Measurements from ENCODE around the gene CCDC172. TPM values are rescaled to one million over a fixed set of nuclear protein-coding genes. Genes with fewer than 3 reads are reported as not detected.
A peak's percentile ranks its signal among the peaks of the same experiment; 100 is the strongest.

Gene CCDC172, protein sequence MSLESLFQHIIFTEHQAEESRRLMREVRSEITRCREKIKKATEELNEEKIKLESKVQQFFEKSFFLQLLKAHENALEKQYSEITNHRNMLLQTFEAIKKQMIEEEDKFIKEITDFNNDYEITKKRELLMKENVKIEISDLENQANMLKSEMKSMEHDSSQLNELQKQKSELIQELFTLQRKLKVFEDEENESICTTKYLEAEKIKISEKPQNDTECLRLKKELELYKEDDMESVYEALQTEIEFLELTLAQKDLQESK
- polyA plus RNA-seq (2013, experiment 1 of 2), result not detected
- polyA plus RNA-seq (2013, experiment 2 of 2), result not detected

DNA sequence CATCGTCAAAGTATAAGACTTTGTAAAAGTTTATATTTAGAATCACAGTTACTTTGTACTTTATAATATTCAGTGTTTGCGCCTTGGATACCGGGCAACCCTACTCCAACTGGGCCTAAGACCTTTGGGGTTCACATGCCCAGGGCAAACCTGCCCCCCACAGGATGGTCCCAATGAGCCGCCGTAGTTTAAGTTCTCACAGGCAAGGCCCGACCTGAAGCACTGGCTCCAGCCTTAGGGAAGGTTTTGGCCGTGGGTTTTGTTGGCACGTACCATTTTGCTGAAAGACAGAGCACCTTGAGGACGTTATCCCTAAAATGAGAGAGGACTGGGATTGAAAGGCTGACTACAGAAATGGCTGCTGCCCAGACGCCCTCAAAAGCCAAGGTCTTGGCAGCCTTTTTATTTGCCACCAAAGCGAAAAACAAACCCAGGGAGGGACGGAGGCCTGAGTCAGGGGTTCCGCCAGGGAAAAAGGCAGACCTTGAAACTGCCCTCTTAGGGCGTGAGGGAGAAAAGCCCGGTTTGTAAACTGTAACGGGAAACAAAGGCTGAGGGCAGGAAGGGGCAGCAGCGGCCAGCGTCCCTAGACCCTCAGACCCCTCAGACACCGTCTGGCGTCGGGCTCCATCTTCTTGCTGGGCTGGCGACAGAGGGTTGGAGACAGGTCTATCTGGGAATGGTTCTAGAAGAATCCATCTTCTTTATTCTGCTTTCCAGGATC lies at the start of gene CCDC172:
TSS of gene CCDC172 (plus strand) at position 222 of the 724 bp plus-strand sequence. CDS start 564 bp downstream, outside the sequence.
- H3K9me3 ChIP-seq (ENCODE audit: control insufficient read depth, low read length), result no peaks in the 10 kb centered on the region
- WGBS, 2 experiments (ENCODE audit: insufficient coverage in 2 of 2), result 87 to 89% methylated on average over 11 to 14 of the region's 22 CpGs
- H3K4me3 ChIP-seq (ENCODE audit: extremely low read depth, insufficient read depth, low read length, poor library complexity, severe bottlenecking), result no peak within 1 kb of the TSS
- H3K4me1 ChIP-seq (ENCODE audit: control insufficient read depth, insufficient read depth, low read length, poor library complexity, severe bottlenecking), result no peaks in the 10 kb centered on the region
- H3K36me3 ChIP-seq (ENCODE audit: control insufficient read depth, insufficient read depth, low read length), result no peaks in the 10 kb centered on the region
- H3K27ac ChIP-seq (ENCODE audit: low read depth, low read length, severe bottlenecking), result no peak within 1 kb of the TSS

DNA sequence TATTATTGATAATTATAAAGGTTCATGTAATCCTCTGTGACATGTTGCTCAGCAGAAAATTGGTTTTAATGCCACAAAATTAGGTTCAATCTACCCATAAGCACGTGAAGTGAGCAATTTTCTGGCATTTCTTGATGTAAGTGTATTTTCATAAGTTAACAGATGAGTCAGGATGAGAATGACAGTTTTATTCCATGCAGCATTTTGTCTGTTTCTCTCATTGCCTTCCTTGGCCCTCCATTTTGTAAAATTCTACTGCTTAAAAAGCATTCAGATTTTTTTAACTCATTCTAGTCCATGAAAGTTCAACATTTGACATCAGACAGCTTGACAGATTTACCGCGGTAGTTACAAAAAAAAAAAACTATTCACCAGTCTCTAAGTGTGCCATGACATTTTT lies 47.3 kb upstream of the CCDC172 start:
- 97 to 100% methylated on average over 2 of the region's 3 CpGs for WGBS, 2 experiments (ENCODE audit: insufficient coverage in 2 of 2)
- Histone ChIP-seq H3K9me3 (ENCODE audit: control insufficient read depth, low read length) (peaks cover 5% of the 10 kb centered on the region), H3K36me3 (ENCODE audit: control insufficient read depth, insufficient read depth, low read length) (no peaks in the 10 kb centered on the region), H3K4me3 (ENCODE audit: extremely low read depth, insufficient read depth, low read length, poor library complexity, severe bottlenecking) (no peak overlapping the region), H3K4me1 (ENCODE audit: control insufficient read depth, insufficient read depth, low read length, poor library complexity, severe bottlenecking) (peaks cover 14% of the 10 kb centered on the region), H3K27ac (ENCODE audit: low read depth, low read length, severe bottlenecking) (no peak overlapping the region)

DNA sequence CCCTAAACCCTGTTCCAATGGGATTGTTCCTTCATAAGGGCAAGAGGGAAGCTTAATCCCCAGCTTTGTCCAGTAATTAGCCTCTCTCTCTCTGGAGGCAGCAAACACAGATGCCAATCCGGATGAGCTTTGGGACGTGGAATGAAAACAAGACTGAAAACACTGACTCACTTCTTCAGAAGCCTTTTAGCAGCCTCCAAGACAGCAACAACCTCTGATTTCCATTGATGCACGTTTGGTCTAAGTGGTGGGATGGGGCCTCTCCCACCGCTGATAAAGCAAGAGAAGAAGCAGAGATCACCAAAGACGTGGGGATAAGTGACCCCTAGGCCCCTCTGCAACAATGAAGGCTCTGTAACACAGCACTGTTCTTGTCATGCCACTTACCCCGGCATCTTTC lies 45.4 kb upstream of the CCDC172 start:
- H3K27ac ChIP-seq (ENCODE audit: low read depth, low read length, severe bottlenecking), result peak overlapping the region; percentile 82
- H3K36me3 ChIP-seq (ENCODE audit: control insufficient read depth, insufficient read depth, low read length), result no peaks in the 10 kb centered on the region
- H3K9me3 ChIP-seq (ENCODE audit: control insufficient read depth, low read length), result peaks cover 5% of the 10 kb centered on the region
- H3K4me1 ChIP-seq (ENCODE audit: control insufficient read depth, insufficient read depth, low read length, poor library complexity, severe bottlenecking), result peaks cover 10% of the 10 kb centered on the region
- 46 to 74% methylated on average over 3 to 4 of the region's 6 CpGs for WGBS, 2 experiments (ENCODE audit: insufficient coverage in 2 of 2)
- no peak overlapping the region for H3K4me3 ChIP-seq (ENCODE audit: extremely low read depth, insufficient read depth, low read length, poor library complexity, severe bottlenecking)

DNA sequence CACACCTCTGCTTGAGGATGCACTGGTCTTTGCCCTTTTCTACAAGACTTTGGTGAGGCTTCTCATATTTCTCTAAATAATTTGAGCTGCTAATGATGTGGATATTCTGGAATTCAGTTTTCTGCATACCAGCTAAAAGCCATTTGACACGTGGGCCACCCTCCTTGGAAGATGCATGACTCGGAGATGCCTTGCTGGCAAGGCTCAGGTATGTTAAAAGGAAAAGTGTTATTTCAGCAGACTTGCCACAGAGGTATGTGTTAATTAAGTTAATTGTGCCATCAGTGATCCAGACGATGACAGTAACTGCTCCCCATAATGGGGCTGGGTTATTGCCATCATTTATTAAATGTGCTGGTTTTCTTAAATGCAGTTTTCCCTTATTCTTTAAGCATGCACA lies 42.5 kb upstream of the CCDC172 start:
- H3K36me3 ChIP-seq (ENCODE audit: control insufficient read depth, insufficient read depth, low read length), result no peaks in the 10 kb centered on the region
- H3K9me3 ChIP-seq (ENCODE audit: control insufficient read depth, low read length), result peaks cover 5% of the 10 kb centered on the region
- 40 to 67% methylated on average over 1 to 2 of the region's 3 CpGs for WGBS, 2 experiments (ENCODE audit: insufficient coverage in 2 of 2)
- H3K27ac ChIP-seq (ENCODE audit: low read depth, low read length, severe bottlenecking), result no peak overlapping the region
- H3K4me1 ChIP-seq (ENCODE audit: control insufficient read depth, insufficient read depth, low read length, poor library complexity, severe bottlenecking), result peaks cover 10% of the 10 kb centered on the region
- H3K4me3 ChIP-seq (ENCODE audit: extremely low read depth, insufficient read depth, low read length, poor library complexity, severe bottlenecking), result no peak overlapping the region

DNA sequence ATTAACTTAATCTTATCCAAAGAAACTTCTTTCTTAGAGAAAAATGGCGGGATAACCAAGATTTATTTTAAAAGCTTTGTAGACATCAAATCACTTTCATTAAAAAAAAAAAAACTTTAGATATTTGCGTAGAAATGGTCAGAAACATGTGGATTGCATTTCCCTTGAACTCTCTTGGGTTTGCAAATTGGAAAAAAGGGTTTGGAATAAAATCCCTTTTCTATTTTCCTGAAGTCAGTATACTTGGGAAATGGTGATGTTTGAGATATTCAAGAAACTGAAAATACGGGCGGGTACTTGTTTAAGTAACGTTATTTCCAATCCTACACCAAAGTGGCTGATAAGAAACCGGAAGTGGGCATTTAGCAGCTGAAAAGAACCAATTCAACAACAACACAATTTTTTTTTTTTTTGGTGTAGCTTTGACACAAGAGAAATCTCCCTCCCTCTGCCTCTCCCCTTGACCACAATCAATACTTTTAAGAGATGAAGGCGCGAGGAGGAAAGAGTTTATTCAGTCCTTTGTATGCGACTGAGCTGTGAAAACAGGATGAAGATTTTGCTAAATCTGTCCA lies 37.5 kb upstream of the CCDC172 start:
- WGBS, 2 experiments (ENCODE audit: insufficient coverage in 2 of 2), result 94% methylated on average over 3 of the region's 9 CpGs; no CpG with 5 or more reads in 1 of the 2 experiments
- no peak overlapping the region for H3K4me3 ChIP-seq (ENCODE audit: extremely low read depth, insufficient read depth, low read length, poor library complexity, severe bottlenecking)
- no peaks in the 10 kb centered on the region for H3K9me3 ChIP-seq (ENCODE audit: control insufficient read depth, low read length)
- H3K36me3 ChIP-seq (ENCODE audit: control insufficient read depth, insufficient read depth, low read length), result no peaks in the 10 kb centered on the region
- no peaks in the 10 kb centered on the region for H3K4me1 ChIP-seq (ENCODE audit: control insufficient read depth, insufficient read depth, low read length, poor library complexity, severe bottlenecking)
- no peak overlapping the region for H3K27ac ChIP-seq (ENCODE audit: low read depth, low read length, severe bottlenecking)

DNA sequence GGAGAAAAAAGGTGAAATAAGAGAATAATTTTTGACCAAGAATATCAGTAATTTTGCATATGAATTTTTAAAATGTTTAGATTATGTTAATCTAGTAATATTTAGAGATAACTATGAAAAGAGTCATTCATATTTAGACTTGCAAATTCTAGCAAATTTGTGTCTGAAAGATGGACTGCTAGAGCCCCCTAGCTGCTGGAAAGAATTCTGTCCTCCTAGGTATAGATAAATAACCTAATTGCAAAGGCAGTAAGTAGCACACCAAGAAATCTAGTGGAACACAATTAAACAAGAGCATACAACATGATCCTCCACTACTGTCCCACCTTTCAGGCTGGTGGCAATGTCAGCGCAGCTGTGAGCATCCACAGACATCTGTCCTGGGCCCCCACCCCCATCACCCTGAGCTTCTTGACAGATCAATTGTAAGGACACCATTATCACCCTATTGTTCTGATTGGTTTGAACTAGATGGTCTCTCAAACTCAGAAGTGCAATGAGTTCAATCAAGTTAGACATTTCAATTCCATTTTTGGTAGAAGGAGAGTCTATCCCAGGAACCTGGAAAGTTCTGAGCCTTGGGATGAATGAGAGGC lies 36.2 kb upstream of the CCDC172 start:
- Histone ChIP-seq H3K4me3 (ENCODE audit: extremely low read depth, insufficient read depth, low read length, poor library complexity, severe bottlenecking) (no peak overlapping the region), H3K27ac (ENCODE audit: low read depth, low read length, severe bottlenecking) (no peak overlapping the region), H3K36me3 (ENCODE audit: control insufficient read depth, insufficient read depth, low read length) (no peaks in the 10 kb centered on the region), H3K4me1 (ENCODE audit: control insufficient read depth, insufficient read depth, low read length, poor library complexity, severe bottlenecking) (no peaks in the 10 kb centered on the region), H3K9me3 (ENCODE audit: control insufficient read depth, low read length) (no peaks in the 10 kb centered on the region)
- WGBS, 2 experiments (ENCODE audit: insufficient coverage in 2 of 2), result 43% methylated on average over 1 of the region's 1 CpG

DNA sequence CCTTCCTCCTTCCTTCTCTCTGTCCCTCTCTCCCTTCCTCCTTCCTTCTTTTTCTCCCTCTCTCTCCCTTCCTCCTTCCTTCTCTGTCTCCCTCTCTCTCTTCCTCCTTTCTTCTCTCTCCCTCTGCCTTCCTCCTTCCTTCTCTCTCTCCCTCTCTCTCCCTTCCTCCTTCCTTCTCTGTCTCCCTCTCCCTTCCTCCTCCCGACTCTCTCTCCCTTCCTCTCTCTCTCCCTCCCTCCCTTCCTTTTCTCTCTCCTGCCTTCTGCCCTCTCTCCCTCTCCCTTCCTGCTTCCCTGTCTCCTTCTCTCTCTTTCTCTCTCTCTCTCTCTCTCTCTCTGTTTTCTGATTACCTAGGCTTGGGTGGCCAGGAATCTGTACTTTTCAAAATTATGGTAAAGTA lies 34.6 kb upstream of the CCDC172 start:
- Histone ChIP-seq H3K9me3 (ENCODE audit: control insufficient read depth, low read length) (no peaks in the 10 kb centered on the region), H3K4me1 (ENCODE audit: control insufficient read depth, insufficient read depth, low read length, poor library complexity, severe bottlenecking) (no peaks in the 10 kb centered on the region), H3K4me3 (ENCODE audit: extremely low read depth, insufficient read depth, low read length, poor library complexity, severe bottlenecking) (no peak overlapping the region), H3K36me3 (ENCODE audit: control insufficient read depth, insufficient read depth, low read length) (no peaks in the 10 kb centered on the region), H3K27ac (ENCODE audit: low read depth, low read length, severe bottlenecking) (no peak overlapping the region)
- 25 to 62% methylated on average over 1 of the region's 1 CpG for WGBS, 2 experiments (ENCODE audit: insufficient coverage in 2 of 2)

DNA sequence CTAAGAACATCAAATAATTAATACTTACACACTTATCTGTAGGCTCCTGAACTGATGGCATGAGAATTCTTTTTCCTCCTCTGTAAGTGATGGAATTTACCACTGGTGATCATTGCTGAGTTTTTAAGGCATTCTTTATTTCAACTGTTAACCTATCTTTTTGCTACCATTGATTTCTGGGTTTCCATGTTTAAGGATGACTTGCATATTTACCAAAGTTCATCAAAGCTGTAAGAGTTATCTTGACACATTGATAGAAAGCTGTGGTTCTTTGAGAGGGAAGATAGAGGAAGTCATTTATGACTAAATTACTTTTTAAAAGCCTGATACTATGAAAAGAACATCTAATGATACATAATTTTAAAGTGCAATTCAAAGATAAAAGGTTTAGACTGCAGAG lies 31.8 kb upstream of the CCDC172 start:
- no peaks in the 10 kb centered on the region for H3K36me3 ChIP-seq (ENCODE audit: control insufficient read depth, insufficient read depth, low read length)
- H3K9me3 ChIP-seq (ENCODE audit: control insufficient read depth, low read length), result no peaks in the 10 kb centered on the region
- no peak overlapping the region for H3K27ac ChIP-seq (ENCODE audit: low read depth, low read length, severe bottlenecking)
- peaks cover 2% of the 10 kb centered on the region for H3K4me1 ChIP-seq (ENCODE audit: control insufficient read depth, insufficient read depth, low read length, poor library complexity, severe bottlenecking)
- H3K4me3 ChIP-seq (ENCODE audit: extremely low read depth, insufficient read depth, low read length, poor library complexity, severe bottlenecking), result no peak overlapping the region

DNA sequence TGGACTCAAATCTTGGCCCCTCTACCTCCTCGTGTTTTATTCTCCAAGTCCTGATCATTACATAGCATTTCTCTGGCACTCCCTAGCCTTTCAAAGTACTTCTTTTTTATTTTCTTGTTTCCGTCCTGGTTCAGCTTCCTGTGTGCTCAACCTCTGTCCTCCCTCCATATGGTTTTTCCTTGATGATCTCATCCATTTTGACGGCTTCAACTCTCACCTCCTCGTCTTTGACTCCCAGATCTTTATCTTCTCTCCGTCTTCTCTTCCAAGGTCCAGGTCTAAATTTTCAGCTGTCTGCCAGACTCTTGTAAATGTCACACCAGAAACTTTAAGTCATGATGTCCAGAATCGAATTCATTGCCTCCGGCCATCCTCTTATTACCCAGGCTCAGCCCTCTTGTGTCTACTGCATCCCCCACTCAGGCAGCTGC lies 27.9 kb upstream of the CCDC172 start:
- Histone ChIP-seq H3K36me3 (ENCODE audit: control insufficient read depth, insufficient read depth, low read length) (no peaks in the 10 kb centered on the region), H3K9me3 (ENCODE audit: control insufficient read depth, low read length) (no peaks in the 10 kb centered on the region), H3K27ac (ENCODE audit: low read depth, low read length, severe bottlenecking) (no peak overlapping the region), H3K4me1 (ENCODE audit: control insufficient read depth, insufficient read depth, low read length, poor library complexity, severe bottlenecking) (peaks cover 2% of the 10 kb centered on the region), H3K4me3 (ENCODE audit: extremely low read depth, insufficient read depth, low read length, poor library complexity, severe bottlenecking) (no peak overlapping the region)
- 83 to 89% methylated on average over 7 of the region's 7 CpGs for WGBS, 2 experiments (ENCODE audit: insufficient coverage in 2 of 2)

DNA sequence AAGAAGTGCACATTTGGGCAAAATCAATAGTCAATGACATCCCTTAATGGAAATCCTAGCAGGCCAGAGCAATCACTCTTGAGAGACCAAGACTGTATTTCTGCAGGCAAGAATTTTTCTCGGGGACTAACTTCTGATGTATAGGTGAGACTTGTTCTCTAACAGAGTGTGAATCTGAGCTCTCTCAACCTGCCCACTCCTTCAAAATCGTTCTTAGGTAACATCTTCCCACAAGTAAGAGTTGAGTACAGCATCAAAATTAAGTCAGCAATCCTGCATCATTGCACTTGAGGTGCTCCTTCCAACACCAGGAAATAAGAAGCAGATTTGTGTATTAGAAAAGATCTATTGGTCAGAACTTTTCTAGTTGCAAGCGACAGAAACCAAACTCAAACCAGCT lies 25.7 kb upstream of the CCDC172 start:
- 83% methylated on average over 1 of the region's 3 CpGs; no CpG with 5 or more reads in 1 of the 2 experiments for WGBS, 2 experiments (ENCODE audit: insufficient coverage in 2 of 2)
- H3K4me1 ChIP-seq (ENCODE audit: control insufficient read depth, insufficient read depth, low read length, poor library complexity, severe bottlenecking), result peaks cover 2% of the 10 kb centered on the region
- H3K36me3 ChIP-seq (ENCODE audit: control insufficient read depth, insufficient read depth, low read length), result no peaks in the 10 kb centered on the region
- H3K27ac ChIP-seq (ENCODE audit: low read depth, low read length, severe bottlenecking), result no peak overlapping the region
- H3K9me3 ChIP-seq (ENCODE audit: control insufficient read depth, low read length), result no peaks in the 10 kb centered on the region
- H3K4me3 ChIP-seq (ENCODE audit: extremely low read depth, insufficient read depth, low read length, poor library complexity, severe bottlenecking), result no peak overlapping the region
